Liver (tissue), 3 donors: Measurements from ENCODE around the gene LGI1.

Source experiments
- CTCF ChIP-seq: fragments of 150-350 bp; IDR thresholded peaks from 2 replicates; pipeline ENCODE4 v1.5.1; 2017; ENCODE audit warnings: improper control_type of control experiment, low read depth, low read length; ENCODE audit not compliant: missing input control
- SP1 ChIP-seq: IDR thresholded peaks from 2 replicates; pipeline ENCODE4 v1.6.1; 2018; ENCODE audit warnings: antibody characterized with exemption, mild to moderate bottlenecking
- YY1 ChIP-seq: IDR thresholded peaks from 2 replicates; pipeline ENCODE4 v1.6.1; 2016; ENCODE audit warnings: antibody characterized with exemption, mild to moderate bottlenecking
- donor health status: healthy.
- donor health status: healthy.

- peak; percentile 39 for TF ChIP-seq CTCF
- no peak for TF ChIP-seq YY1
- no peak for TF ChIP-seq SP1
Measured at GRCh38 chr10:93746844-93747284, 10.9 kb upstream of the LGI1 start.
